ENCODE data around the gene MINPP1.

The MINPP1 gene

DNA sequence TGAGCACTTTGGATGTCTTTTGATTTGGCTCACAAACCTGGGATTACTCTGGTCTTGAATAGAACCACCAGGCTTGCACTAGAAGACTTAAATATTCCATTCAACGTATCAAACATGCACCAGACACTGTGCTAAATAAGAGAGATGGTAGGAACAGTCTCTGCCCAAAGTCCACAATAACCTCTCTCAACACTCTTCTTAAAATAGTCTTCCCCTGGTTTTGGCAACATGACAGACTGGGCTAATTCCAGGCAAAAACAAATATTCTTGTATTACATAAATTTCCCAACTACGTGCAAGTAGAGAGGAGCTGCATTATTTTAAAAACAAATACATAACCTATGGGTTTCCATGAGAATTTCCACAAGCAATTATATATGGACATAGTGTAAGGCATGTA is 90.2 kb downstream of the MINPP1 start:
- DNase-seq (ENCODE audit: low read depth) = no peak
- TF ChIP-seq, protein P1, sequence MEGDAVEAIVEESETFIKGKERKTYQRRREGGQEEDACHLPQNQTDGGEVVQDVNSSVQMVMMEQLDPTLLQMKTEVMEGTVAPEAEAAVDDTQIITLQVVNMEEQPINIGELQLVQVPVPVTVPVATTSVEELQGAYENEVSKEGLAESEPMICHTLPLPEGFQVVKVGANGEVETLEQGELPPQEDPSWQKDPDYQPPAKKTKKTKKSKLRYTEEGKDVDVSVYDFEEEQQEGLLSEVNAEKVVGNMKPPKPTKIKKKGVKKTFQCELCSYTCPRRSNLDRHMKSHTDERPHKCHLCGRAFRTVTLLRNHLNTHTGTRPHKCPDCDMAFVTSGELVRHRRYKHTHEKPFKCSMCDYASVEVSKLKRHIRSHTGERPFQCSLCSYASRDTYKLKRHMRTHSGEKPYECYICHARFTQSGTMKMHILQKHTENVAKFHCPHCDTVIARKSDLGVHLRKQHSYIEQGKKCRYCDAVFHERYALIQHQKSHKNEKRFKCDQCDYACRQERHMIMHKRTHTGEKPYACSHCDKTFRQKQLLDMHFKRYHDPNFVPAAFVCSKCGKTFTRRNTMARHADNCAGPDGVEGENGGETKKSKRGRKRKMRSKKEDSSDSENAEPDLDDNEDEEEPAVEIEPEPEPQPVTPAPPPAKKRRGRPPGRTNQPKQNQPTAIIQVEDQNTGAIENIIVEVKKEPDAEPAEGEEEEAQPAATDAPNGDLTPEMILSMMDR (IDR thresholded peaks at IDR 0.05; ENCODE audit: low read depth, low read length, missing control alignments) = no peak
- no peak overlapping the region for H3K4me3 ChIP-seq (ENCODE audit: low read depth, low read length)
- in situ Hi-C loops (cut with HindIII; ENCODE audit: low sequenced_read_pairs) = no loop called here

- DNase-seq (ENCODE audit: low read depth) = no peak
- TF ChIP-seq, protein P1 (IDR thresholded peaks at IDR 0.05; ENCODE audit: low read depth, low read length, missing control alignments) = no peak
- H3K4me3 ChIP-seq (ENCODE audit: low read depth, low read length) = no peak overlapping the region
- in situ Hi-C loops (cut with HindIII; ENCODE audit: low sequenced_read_pairs) = no loop called here
Measured at GRCh38 chr10:87596351-87596750, 91.7 kb downstream of the MINPP1 start.

- TF ChIP-seq, protein P1 (IDR thresholded peaks at IDR 0.05; ENCODE audit: low read depth, low read length, missing control alignments) = no peak
- H3K4me3 ChIP-seq (ENCODE audit: low read depth, low read length) = no peak overlapping the region
- in situ Hi-C loops (cut with HindIII; ENCODE audit: low sequenced_read_pairs) = no loop called here
- no peak for DNase-seq (ENCODE audit: low read depth)
Measured at GRCh38 chr10:87598700-87599099, 94.0 kb downstream of the MINPP1 start.

GRCh38 chr10:87600581-87600980 is 95.9 kb downstream of the MINPP1 start:
- TF ChIP-seq, protein P1 (IDR thresholded peaks at IDR 0.05; ENCODE audit: low read depth, low read length, missing control alignments) = no peak
- no peak for DNase-seq (ENCODE audit: low read depth)
- in situ Hi-C loops (cut with HindIII; ENCODE audit: low sequenced_read_pairs) = no loop called here
- no peak overlapping the region for H3K4me3 ChIP-seq (ENCODE audit: low read depth, low read length)

Data from astrocyte of the cerebellum (primary cell).